T-cell (primary cell): ENCODE data around the gene AIFM1. TPM values are rescaled to one million over a fixed set of nuclear protein-coding genes. Genes with fewer than 3 reads are reported as not detected.
A peak's percentile ranks its signal among the peaks of the same experiment; 100 is the strongest.

Source experiments
- ATAC-seq, 4 experiments: fragments of 200-7000 bp in 3 of 4; fragments of 150-1000 bp in 1 of 4; cut with Tn5 transposase; replicated peaks in 1 of 4; 1 replicate in 3 of 4; 2 replicates in 1 of 4; pipeline ENCODE4 v1.10.0; 2021; ENCODE audit warnings: moderate library complexity in 3 of 4, mild to moderate bottlenecking in 2 of 4, moderate number of reproducible peaks in 1 of 4
- CTCF ChIA-PET, 2 donors: fragments of 300-600 bp; sonication (Branson Sonifier 250); formaldehyde crosslinking; loops; one replicate each; lab custom pipeline; 2022; ENCODE audit warnings: antibody characterized with exemption in 2 of 2; lab: Charles Lee
- POLR2A ChIA-PET, 2 donors: fragments of 300-600 bp; sonication (Branson Sonifier 250); formaldehyde crosslinking; loops; one replicate each; lab custom pipeline; 2022; ENCODE audit warnings: antibody characterized with exemption in 2 of 2; lab: Charles Lee
- DNase-seq, 35 experiments: peaks; one replicate each; pipeline versions ENCODE4 v3.0.0 to v3.0.0-alpha.2; 2013 to 2023
- H3K27ac ChIP-seq: one replicate; pipeline ENCODE4 v1.5.1; 2013; ENCODE audit warnings: low read length
- H3K27me3 ChIP-seq, 2 experiments: replicated peaks in 1 of 2; 1 replicate in 1 of 2; 2 replicates in 1 of 2; pipeline versions ENCODE4 v1.6.1 to v1.7.0; 2013; ENCODE audit warnings: low read length in 1 of 2, mixed read lengths in 1 of 2; ENCODE audit not compliant: control insufficient read depth in 2 of 2, insufficient read depth in 2 of 2; ENCODE audit errors: extremely low read depth in 1 of 2
- H3K36me3 ChIP-seq, 2 donors: 1 replicate in 1 of 2; 2 replicates in 1 of 2; pipeline versions ENCODE4 v1.6.1 to v1.7.0; 2013; ENCODE audit warnings: low read length in 1 of 2; ENCODE audit not compliant: control insufficient read depth in 2 of 2, insufficient read depth in 1 of 2; ENCODE audit errors: extremely low read depth in 1 of 2
- H3K4me1 ChIP-seq, 2 experiments: 1 replicate in 1 of 2; 2 replicates in 1 of 2; pipeline versions ENCODE4 v1.6.1 to v1.7.0; 2013; ENCODE audit warnings: low read length in 2 of 2, mixed read lengths in 1 of 2; ENCODE audit not compliant: insufficient read depth in 2 of 2, control insufficient read depth in 1 of 2; ENCODE audit errors: extremely low read depth in 1 of 2
- H3K4me3 ChIP-seq, 2 donors: 1 replicate in 1 of 2; 2 replicates in 1 of 2; pipeline versions ENCODE4 v1.5.1 to v1.7.0; 2013; ENCODE audit warnings: mild to moderate bottlenecking in 2 of 2, low read length in 1 of 2, moderate library complexity in 1 of 2; ENCODE audit not compliant: control insufficient read depth in 1 of 2; ENCODE audit errors: extremely low read depth in 1 of 2
- H3K9me3 ChIP-seq: 2 replicates; pipeline ENCODE4 v1.7.0; 2013
- H3K27ac Mint-ChIP-seq, 2 donors: one replicate each; pipeline ENCODE4 v1.8.0; 2020 to 2021; ENCODE audit warnings: mild to moderate bottlenecking in 2 of 2, mixed read lengths in 2 of 2
- H3K27me3 Mint-ChIP-seq, 2 donors: one replicate each; pipeline ENCODE4 v1.8.0; 2021 to 2022; ENCODE audit warnings: mixed read lengths in 2 of 2
- H3K36me3 Mint-ChIP-seq: one replicate; pipeline ENCODE4 v1.8.0; 2021; ENCODE audit warnings: mixed read lengths
- H3K4me1 Mint-ChIP-seq, 3 donors: one replicate each; pipeline ENCODE4 v1.8.0; 2020 to 2022; ENCODE audit warnings: mixed read lengths in 3 of 3, mild to moderate bottlenecking in 1 of 3
- H3K4me3 Mint-ChIP-seq, 3 donors: one replicate each; pipeline ENCODE4 v1.8.0; 2020 to 2022; ENCODE audit warnings: mild to moderate bottlenecking in 3 of 3, mixed read lengths in 3 of 3, moderate library complexity in 3 of 3
- H3K9me3 Mint-ChIP-seq, 3 donors: one replicate each; pipeline ENCODE4 v1.8.0; 2020 to 2022; ENCODE audit warnings: mixed read lengths in 3 of 3
- WGBS: methylation state at CpG from one replicate; pipeline ENCODE4 v1.1.5; 2013; ENCODE audit warnings: missing lambda C conversion rate; ENCODE audit not compliant: insufficient coverage; 5-methylcytosine and 5-hydroxymethylcytosine counted together
- total RNA-seq, 35 experiments: library from RNA in 6 of 35; stranded (reverse) in 6 of 35; fragments of 120-200 nt in 1 of 35; gene quantifications; one replicate each; pipeline versions ENCODE4 v1.2.1 to v1.2.4 and lab custom pipeline; 2013 to 2026

Gene AIFM1
- total RNA-seq, 5 donors from 2014 or later (not counting 1 experiment from before 2014, with no cell fraction given): 11.2 to 25.0 (median 23.6) TPM

DNA sequence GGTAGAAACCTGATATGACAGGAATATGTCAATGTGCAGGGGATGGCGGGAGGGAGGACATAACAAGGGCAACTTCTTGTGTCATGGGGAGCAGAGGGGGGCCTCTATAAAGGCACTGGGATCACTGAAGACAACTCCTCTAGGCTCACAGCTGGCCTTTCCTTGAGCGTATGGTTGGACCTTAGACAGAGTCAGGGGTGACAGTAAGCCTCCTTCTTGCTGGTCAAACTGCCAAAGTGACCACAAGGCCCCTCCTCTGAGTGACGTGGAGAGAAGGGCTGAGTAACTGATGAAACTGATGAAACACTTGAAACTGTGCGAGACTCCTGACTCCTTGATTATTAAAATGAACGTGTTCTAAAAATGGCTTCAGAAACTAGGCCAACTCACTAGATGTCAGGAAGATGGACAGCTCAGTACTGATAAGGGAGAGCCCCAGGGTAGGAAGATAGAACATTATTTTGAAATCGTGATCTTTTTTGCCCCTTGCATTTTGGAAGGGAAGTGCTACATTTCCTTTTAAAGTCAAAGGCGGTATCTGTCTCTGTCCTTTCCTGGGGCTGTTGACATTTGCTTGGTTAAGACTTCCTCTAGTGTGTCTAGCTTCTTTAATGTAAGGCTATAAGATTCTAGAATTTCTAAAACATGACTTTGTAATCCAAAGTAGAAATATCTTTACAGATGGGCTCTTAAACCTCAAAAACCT is 7.7 kb upstream of the AIFM1 start:
- POLR2A ChIA-PET: interaction anchor here in 1 of 2 donors (0.6 kb wide), 1 partner anchor 14 kb away, joined by 3 read pairs; no protein-coding TSS in a partner anchor
- ATAC-seq: peak in 3 of 4 experiments; percentile 38 to 44 (median 39)
- H3K4me1 Mint-ChIP-seq: peaks cover 48 to 56% (median 52%) of the 10 kb centered on the region in 3 donors
- Histone ChIP-seq H3K27ac (peak overlapping the region; percentile 18), H3K36me3 (peaks cover 0 to 6% of the 10 kb centered on the region in 2 donors), H3K9me3 (no peaks in the 10 kb centered on the region), H3K4me1 (peaks cover 2 to 44% of the 10 kb centered on the region in 2 experiments), H3K27me3 (no peaks in the 10 kb centered on the region), H3K4me3 (peak overlapping the region; percentile 78 to 80)
- peak overlapping the region; percentile 89 to 90 (median 89) for H3K4me3 Mint-ChIP-seq
- DNase-seq: peak in 3 of 35 experiments; percentile 3 to 23 (median 15)
- H3K36me3 Mint-ChIP-seq: peaks cover 10% of the 10 kb centered on the region
- CTCF ChIA-PET: interaction anchor here in 1 of 2 donors (0.6 to 1.4 kb wide), 3 partner anchors 18 to 91 kb away, joined by 3 read pairs; no protein-coding TSS in a partner anchor
- H3K9me3 Mint-ChIP-seq: no peaks in the 10 kb centered on the region
- WGBS: 0% methylated on average over 4 of the region's 7 CpGs
- H3K27me3 Mint-ChIP-seq: no peaks in the 10 kb centered on the region
- peak overlapping the region; percentile 88 to 94 for H3K27ac Mint-ChIP-seq

DNA sequence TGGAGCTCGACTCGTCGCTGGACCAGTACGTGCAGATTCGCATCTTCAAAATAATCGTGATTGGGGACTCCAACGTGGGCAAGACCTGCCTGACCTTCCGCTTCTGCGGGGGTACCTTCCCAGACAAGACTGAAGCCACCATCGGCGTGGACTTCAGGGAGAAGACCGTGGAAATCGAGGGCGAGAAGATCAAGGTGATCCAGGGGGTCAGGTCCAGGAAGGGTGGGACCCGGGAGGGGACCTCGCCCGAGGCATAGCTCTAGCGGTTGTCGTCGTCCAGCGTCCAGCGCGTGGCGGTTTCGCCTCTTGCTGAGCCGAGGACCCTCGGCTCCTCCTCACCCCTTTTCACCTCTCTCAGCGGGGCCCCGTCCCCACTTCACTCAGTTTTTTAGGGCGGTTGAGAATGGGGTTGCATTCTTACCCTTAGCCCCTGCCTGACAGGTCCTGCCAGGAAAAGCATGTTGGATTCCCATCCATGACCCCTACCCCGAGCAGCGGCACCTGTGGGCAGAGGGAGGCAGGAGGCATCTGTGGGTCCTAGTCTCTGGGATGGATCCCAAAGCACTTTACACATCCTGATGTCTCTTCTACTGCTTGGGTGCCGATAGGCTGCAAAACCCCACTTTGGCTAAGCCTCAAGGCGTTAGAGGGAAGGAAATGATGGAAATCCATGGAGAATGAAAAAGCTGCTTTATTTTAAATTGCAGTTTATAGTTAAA is 6.6 kb upstream of the AIFM1 start:
- ChIA-PET CTCF (no interaction called here), POLR2A (no interaction called here)
- Mint-ChIP-seq H3K9me3 (no peaks in the 10 kb centered on the region), H3K4me3 (peak overlapping the region; percentile 89 to 90 (median 89)), H3K36me3 (peaks cover under 1% of the 10 kb centered on the region), H3K4me1 (peaks cover 42 to 46% (median 43%) of the 10 kb centered on the region in 3 donors), H3K27ac (peak overlapping the region; percentile 88 to 94), H3K27me3 (no peaks in the 10 kb centered on the region)
- WGBS: 0% methylated on average over 11 of the region's 34 CpGs
- H3K4me1 ChIP-seq: peaks cover 2 to 39% of the 10 kb centered on the region in 2 experiments
- no peaks in the 10 kb centered on the region for H3K36me3 ChIP-seq
- peak overlapping the region; percentile 78 to 80 for H3K4me3 ChIP-seq
- ATAC-seq (no peak), DNase-seq (no peak)
- peak overlapping the region; percentile 20 for H3K27ac ChIP-seq
- H3K9me3 ChIP-seq: no peaks in the 10 kb centered on the region
- no peaks in the 10 kb centered on the region for H3K27me3 ChIP-seq

DNA sequence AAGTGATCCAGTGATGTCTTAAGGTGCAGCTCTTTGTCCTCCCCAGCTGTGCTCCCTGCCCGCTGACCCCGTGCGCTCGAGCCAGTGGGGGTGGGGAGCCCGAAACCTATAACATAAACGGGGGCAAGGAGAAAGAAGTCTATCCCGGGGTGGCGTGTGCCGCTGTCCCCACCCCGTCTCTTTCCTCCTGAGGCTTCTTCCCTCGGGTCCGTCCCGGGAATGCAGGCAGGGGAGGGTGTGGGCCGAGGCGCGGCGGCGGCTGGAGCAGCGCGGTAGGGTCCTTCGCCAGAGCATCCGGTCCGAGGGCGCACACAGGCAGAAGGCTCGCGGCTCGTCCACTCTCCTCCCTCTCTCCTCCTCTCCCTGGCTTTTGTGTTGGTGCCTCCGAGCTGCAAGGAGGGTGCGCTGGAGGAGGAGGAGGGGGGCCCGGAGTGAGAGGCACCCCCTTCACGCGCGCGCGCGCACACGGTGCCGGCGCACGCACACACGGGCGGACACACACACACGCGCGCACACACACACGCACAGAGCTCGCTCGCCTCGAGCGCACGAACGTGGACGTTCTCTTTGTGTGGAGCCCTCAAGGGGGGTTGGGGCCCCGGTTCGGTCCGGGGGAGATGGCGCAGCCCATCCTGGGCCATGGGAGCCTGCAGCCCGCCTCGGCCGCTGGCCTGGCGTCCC is 5.9 kb upstream of the AIFM1 start, which contains the start of gene RAB33A:
Gene RAB33A, plus strand, starts transcription at position 517 of the 681 bp plus-strand sequence. Its CDS starts 101 bp downstream, at position 618.
- peaks cover 43 to 44% (median 43%) of the 10 kb centered on the region in 3 donors for H3K4me1 Mint-ChIP-seq
- H3K9me3 Mint-ChIP-seq: no peaks in the 10 kb centered on the region
- peak; percentile 51 to 68 (median 61) for ATAC-seq
- no peaks in the 10 kb centered on the region for H3K27me3 Mint-ChIP-seq
- Histone ChIP-seq H3K4me1 (peaks cover 6 to 40% of the 10 kb centered on the region in 2 experiments), H3K9me3 (no peaks in the 10 kb centered on the region), H3K27ac (peak within 1 kb of the TSS; percentile 34), H3K4me3 (peak within 1 kb of the TSS; percentile 78 to 80), H3K36me3 (no peaks in the 10 kb centered on the region), H3K27me3 (no peaks in the 10 kb centered on the region)
- H3K27ac Mint-ChIP-seq: peak within 1 kb of the TSS; percentile 91 to 94
- peak in 34 of 35 experiments; percentile 15 to 71 (median 41) for DNase-seq
- ChIA-PET POLR2A (no interaction called here), CTCF (interaction anchor here in 1 of 2 donors (0.5 to 1.3 kb wide), 4 partner anchors 18 to 169 kb away, joined by 3 read pairs; no protein-coding TSS in a partner anchor)
- H3K36me3 Mint-ChIP-seq: no peaks in the 10 kb centered on the region
- WGBS: 0% methylated on average over 26 of the region's 61 CpGs
- peak within 1 kb of the TSS; percentile 89 to 90 (median 89) for H3K4me3 Mint-ChIP-seq

DNA sequence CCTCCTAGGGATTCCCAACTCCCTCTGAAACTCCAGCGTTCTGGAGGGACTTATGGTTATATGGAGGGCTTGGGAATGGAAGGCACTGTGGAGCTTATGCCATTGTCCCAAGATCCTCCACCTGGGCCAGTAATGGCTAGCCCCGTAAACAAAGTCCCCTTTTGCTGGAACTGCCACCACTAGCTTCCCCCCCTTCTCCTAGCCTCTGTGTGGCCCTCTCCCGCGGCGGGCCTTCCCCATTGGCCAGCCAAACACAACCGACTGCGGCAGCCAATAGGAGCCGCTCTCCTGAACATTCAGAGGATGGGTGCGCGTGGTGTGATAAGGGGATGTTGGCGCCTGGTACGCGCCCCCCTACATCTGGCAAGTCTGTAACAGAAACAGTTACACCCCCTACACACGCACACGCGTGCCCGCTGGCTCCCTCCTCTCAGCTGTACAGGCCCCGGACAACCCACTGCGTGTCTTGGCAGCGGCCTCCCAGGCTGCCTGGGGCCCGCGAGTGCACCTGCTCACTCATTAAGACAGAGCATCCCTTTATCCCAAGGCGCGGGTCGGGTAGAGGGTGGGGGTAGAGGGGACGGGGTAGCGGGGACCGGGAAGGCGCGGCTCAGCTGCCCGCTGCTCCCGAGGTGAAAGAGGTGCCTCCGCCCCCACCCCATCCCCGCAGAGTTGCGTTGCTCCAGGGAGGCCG is 5.3 kb upstream of the AIFM1 start:
- Mint-ChIP-seq H3K4me1 (peaks cover 38 to 42% (median 40%) of the 10 kb centered on the region in 3 donors), H3K27ac (peak overlapping the region; percentile 76 to 91), H3K27me3 (no peaks in the 10 kb centered on the region), H3K9me3 (no peaks in the 10 kb centered on the region), H3K4me3 (peak overlapping the region; percentile 89 to 90 (median 89)), H3K36me3 (no peaks in the 10 kb centered on the region)
- Histone ChIP-seq H3K9me3 (no peaks in the 10 kb centered on the region), H3K27ac (peak overlapping the region; percentile 34), H3K27me3 (no peaks in the 10 kb centered on the region), H3K4me3 (peak overlapping the region; percentile 78 to 80), H3K4me1 (peaks cover 6 to 37% of the 10 kb centered on the region in 2 experiments), H3K36me3 (no peaks in the 10 kb centered on the region)
- POLR2A ChIA-PET: no interaction called here
- CTCF ChIA-PET: interaction anchor here (0.5 to 1.5 kb wide), 6 partner anchors 10 to 170 kb away, joined by 3 to 8 read pairs (median 3); no protein-coding TSS in a partner anchor
- DNase-seq (peak; percentile 30 to 75 (median 59)), ATAC-seq (peak; percentile 65 to 81 (median 68))
- WGBS: no CpG with 5 or more reads among the region's 36 CpGs

DNA sequence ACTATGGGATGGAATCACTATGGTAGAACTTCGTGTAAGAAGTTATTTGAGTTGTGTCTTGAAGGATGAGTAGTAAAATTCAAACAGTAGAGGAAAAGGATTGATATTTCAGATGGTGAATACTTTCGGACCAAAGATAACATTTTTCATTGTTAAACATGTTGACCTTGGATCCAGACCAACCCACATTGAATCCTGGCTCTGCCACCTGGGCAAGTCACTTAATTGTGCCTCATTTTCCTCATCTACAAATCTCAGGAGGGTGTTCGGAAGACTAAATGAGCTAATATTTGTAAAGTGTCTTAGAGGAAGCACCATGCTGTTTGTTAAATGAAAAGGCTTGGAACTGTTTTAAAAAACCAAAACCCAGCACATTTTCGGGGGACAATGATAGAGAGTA is 1.4 kb upstream of the AIFM1 start:
- ATAC-seq: no peak
- H3K27me3 ChIP-seq: no peaks in the 10 kb centered on the region
- H3K9me3 Mint-ChIP-seq: no peaks in the 10 kb centered on the region
- H3K9me3 ChIP-seq: no peaks in the 10 kb centered on the region
- no peak for DNase-seq
- ChIA-PET POLR2A (no interaction called here), CTCF (interaction anchor here in 1 of 2 donors (0.6 kb wide), 1 partner anchor 38 kb away, joined by 3 read pairs; no protein-coding TSS in a partner anchor)
- peaks cover 33 to 44% (median 38%) of the 10 kb centered on the region in 3 donors for H3K4me1 Mint-ChIP-seq
- peak overlapping the region; percentile 88 to 94 (median 94) for H3K4me3 Mint-ChIP-seq
- no peaks in the 10 kb centered on the region for H3K36me3 Mint-ChIP-seq
- H3K27ac Mint-ChIP-seq: peak overlapping the region; percentile 91 to 93
- H3K27me3 Mint-ChIP-seq: peaks cover 0 to 2% of the 10 kb centered on the region in 2 donors
- H3K4me3 ChIP-seq: no peak overlapping the region
- H3K36me3 ChIP-seq: no peaks in the 10 kb centered on the region
- WGBS: no CpG with 5 or more reads among the region's 4 CpGs
- H3K27ac ChIP-seq: no peak overlapping the region
- peaks cover 8 to 24% of the 10 kb centered on the region in 2 experiments for H3K4me1 ChIP-seq
